Measurements from ENCODE around the gene CORO2A. TPM values are rescaled to one million over a fixed set of nuclear protein-coding genes. Genes with fewer than 3 reads are reported as not detected.
A peak's percentile ranks its signal among the peaks of the same experiment; 100 is the strongest.
"Not testable (repeated sequence)": the region's sequence is repeated elsewhere in the genome, so short reads cannot be mapped to it uniquely, and the experiment has no call there.

CORO2A gene
- total RNA-seq, 1 experiment from 2014 or later: 12.5 TPM

DNA sequence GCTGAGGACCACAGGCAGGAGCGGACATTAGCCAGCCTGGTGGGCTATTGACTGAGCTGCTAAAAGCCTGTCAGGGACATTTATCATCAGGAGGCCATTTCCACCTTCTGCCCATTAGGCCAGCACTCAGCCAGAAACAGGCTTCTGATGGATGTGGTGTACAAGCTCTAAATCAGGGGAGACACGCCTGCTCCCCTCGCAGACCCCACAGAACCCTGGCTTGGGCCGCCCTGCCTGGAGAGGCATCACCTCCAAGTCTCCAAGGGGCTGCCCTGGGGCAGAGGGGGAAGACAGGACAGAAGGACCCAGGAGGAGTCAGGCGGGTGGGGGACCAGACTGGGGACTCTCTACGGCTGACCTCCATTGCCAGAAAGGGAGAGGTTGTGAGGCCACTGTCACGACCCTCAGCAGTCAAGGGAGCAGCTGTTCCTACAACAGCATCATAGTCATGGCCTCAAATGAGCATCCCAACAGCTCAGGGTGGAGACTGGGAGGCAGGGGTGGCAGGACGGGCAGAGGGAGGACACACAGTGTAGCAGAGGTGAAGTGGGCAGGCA, 49.4 kb downstream of the CORO2A start:
- no peak for DNase-seq (ENCODE audit: low read depth)

DNA sequence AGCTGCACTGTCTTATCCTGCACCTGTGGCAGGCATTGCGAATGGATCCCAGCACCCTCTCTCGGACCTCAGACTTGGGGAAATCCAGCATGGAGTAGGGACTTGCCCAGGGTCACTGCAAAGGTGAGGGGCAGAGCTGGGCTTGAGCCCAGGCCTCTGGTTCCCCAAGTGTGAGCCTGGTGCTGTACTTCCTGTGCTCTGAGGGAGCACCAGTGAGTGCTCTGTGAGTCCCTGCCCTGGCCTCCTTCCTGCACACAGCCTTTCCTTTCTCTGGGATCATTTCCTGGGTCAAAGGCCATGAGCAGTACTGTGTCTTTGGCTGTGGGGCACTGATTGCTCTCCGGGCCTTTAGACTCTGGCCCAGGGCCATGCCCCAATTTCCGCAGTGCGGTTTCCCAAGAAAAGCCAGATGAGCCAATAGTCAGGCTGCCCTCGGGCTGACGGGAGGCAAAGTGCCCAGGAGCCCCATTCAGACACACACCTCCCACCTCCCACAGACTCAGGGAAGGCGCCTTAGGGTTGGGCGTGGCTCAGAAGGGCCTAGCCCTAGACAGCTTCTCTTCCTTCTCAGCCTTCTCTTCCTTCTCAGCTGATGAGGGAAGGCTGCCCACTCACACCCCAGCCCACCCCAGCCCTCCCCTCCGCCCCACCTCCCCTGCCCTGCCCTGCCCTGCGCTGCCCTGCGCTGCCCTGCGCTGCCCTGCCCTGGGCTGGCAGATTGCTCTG, 50.1 kb downstream of the CORO2A start:
- DNase-seq (ENCODE audit: low read depth): no peak

DNA sequence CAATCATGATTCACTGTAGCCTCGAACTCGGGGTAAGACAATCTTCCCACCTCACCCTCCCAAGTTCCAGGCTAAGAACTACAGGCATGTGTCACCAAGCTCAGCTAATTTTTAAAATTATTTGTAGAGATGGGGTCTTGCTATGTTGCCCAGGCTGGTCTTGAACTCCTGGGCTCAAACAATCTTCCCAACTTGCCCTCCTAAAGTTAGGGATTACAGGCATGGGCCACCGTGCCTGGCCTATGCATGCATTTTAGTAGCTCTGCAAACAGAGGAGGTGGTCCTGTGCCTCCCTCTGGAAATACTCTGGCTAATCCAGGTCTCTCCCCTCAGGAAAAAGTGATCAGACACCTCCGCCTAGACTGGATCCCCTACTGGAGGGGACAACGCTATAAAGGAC, 51.9 kb downstream of the CORO2A start:
- DNase-seq (ENCODE audit: low read depth): no peak

DNA sequence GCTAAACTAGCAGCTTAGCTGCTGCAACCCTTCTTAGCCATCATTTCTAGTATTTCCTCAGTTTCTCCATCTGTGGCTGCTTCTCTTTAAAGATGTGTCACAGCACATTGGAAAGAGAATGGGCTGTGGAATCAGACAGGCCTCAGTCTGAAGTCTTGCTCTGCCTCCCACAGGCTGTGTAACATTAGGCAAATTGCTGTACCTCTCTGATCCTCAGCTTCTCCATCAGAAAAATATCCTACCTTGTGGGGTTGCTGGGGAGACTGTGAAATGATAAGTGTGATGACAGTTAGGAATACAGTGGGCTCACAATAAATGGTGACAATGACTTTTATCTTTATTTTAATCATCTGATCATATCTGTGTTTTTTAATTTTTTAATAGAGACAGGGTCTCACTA, 55.9 kb downstream of the CORO2A start:
- DNase-seq (ENCODE audit: low read depth): no peak

DNA sequence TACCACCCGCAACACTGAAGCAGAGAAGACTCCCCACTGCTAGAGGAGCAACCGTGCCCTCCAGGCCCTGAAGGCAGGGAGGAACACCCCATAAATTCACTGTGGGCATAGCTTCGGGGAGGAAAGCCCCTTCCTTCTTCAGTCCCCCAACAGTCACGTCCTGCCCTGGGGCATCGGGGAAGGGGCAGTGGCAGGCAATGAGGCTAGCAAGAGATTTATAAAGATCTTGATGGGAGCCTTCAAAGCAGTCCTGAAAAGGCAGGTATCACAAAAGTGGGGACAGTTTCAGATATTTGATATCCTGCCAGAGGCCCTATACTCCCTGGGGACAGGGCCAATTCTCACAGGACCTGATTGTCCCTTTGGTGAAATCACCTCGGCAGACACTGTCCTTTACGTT, 56.5 kb downstream of the CORO2A start:
- no peak for DNase-seq (ENCODE audit: low read depth)

DNA sequence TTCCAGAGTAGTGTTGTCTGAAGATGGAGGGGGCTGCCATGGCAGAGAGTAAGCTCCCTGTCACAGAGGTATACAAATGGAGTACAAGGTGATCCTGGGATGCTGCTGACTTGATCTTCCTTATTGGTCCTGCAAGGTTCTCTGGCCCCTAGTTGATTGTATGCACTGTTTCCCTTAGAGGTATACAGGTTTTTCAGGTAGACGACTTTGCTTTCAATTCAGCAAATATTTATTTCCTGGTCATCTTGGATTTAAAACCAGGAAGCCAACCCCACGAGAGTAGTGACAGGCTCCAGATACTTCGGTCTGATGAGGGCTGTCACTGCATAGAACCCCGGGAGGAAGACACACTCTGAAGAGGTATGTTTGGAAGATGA, 56.9 kb downstream of the CORO2A start:
- no peak for DNase-seq (ENCODE audit: low read depth)

DNA sequence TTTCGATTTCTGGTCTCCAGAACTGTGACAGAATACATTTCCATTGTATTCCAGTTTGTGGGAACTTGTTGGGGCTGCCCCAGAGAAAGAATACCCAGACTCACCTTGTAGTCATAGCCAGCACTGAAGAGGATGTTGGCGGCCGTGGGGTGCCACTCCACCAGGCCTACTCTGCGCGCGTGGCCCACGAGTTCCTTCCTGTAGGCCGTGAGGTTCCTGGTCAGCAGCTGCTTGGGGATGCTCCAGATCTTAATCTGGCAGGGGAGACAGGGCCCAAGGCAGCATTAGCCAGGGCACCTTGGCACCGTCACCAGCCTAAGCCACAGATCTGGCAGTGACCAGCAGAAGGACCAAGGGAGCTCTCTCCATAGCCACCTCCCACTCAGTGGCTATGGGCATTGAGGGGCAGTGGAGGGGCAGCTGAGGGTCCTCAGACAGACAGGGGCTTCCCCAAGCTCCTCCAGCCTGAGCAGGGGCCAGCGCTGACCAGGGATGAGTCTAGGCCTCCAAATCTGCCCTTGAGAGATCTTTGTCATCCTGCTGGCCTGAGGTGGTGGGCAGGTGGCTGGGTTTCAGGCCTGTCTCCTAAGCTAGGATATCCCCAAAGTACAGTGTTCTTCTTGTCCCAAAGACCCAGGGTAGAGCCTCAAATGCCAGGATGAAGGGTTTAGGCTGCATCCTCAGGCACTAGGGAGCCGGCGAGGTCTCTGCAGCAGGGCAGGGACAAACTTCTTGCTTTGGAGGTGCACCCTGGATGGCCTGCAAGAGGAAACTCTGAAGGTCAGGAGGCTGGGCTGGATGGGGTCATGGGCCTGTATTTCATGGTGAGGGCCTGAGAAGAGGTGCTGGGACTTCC, 57.5 kb downstream of the CORO2A start:
- DNase-seq (ENCODE audit: low read depth): no peak

DNA sequence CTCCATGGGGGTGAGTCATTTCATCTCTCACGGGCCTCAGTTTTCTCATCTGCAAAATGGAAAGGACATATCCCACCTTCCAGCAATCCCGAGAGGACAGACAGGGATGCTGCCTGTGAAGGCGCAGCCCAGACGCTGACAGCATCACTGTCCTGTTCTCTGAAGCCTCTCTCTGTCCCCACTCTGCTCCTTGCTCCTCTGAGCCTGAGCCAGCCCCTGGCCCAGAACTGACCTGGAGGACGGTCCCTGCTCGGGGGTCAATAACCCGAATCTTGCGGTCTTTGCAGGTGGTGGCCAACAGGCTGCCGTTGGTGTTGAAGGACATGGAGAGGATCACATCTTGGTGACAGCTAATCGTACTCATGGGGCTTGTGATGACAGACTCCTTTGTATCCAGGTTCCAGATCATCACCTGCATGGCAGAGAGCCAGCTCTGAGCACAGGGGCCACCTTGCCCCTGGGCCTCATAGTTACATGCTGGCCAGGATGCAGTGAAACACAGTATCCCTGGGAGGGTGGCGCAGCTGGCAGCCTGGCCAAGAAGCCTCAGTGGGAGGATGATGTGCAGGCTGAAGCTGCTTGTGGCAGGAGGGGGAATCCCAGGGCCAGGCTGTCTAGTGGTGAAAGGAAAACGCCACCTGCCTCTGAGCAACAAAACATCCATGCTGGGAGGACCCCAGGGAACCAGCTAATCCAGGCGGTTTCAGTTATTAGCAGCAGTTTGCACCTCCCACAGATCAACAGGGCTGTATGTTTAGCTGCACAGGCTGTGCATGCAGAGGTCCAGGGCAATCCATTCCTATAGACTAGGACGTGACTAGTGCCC, 59.4 kb downstream of the CORO2A start:
- DNase-seq (ENCODE audit: low read depth): no peak

DNA sequence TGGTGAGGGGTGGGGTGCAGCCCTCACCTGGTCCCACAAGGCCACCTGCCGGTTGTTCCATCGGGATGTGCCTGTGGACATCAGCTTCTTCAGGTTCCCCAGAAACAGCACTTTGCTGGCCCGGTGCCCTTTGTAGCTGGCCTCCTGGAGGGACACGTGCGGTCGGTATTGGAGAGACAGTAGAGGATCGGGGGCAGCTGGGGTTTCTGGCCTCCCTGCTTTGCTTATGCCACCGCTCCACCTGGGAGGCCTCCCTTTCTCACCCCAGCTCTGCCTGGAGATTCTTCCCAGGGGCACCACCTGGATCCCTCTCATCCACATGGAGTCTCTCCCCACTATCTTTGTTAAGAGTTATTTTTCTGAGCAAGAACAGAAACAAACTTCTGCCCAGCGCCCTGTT, 60.3 kb downstream of the CORO2A start:
- no peak for DNase-seq (ENCODE audit: low read depth)

DNA sequence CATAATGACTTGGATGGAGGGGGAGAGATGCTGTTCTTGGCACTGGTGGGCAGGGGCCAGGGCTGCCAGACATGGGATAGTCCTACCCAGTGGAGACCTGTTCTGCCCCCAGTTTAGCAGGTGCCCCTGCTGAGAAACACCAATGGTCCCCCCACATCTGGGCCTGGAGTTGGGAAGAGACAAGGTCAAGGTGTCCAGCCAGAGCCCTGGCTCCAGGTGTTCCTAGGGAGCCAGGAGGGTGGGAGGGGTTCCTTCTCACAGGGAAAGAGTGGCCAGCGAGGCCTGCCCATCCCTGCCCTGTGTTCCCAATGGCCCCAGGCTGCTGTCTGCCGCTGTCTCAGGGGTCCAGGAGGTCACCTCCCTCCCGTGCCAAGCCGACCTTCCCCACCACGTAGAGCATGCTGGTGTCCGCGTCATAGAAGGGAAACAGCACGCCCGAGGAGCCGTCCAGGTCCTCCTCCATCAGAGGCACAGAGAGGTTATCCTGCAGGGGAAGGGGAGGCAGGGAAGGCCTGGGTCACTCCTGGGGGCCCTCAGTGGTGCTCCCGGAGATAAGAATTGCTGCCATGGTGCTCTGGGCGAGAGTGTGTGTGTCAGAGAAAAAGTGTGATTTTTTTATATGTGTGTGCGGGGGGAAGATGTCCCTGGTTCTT, 61.7 kb downstream of the CORO2A start:
- no peak for DNase-seq (ENCODE audit: low read depth)

DNA sequence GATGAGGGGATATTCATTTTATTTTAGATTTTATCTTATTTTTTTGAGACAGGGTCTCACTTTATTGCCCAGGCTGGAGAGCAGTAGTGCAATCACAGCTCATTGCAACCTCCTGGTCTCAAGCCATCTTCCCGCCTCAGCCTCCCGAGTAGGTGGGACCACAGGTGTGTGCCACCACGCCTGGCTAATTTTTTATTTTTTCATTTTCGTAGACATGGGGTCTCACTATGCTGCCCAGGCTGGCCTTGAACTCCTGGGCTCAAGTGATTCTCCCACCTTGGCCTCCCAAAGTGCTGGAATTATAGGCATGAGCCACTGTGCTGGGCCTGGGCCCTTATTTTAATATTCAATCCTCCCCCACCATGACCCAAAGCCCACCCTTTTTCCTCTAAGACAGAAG, 62.4 kb downstream of the CORO2A start:
- DNase-seq (ENCODE audit: low read depth): not testable (repeated sequence)

DNA sequence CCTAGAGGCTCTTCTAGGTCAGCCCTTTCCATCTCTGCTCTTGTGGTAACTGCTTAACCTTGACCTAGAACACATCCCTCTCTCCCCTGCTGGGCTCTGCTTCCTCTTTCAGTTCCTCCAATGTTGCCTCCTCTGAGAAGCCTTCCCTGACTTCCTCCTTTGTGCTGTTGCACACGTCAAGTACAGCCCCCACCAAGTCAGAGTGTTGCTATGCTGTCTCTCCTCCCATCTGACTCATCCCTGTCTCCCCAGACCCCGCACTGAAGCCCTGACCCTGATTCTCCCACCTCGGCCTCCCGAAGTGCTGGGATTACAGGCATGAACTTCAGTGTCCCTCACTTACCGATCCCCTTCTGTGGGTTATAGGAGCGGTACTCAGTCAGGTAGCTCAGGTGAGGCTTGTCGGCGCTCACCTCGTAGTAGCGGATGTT, 63.0 kb downstream of the CORO2A start:
- peak; percentile 53 for DNase-seq (ENCODE audit: low read depth)

DNA sequence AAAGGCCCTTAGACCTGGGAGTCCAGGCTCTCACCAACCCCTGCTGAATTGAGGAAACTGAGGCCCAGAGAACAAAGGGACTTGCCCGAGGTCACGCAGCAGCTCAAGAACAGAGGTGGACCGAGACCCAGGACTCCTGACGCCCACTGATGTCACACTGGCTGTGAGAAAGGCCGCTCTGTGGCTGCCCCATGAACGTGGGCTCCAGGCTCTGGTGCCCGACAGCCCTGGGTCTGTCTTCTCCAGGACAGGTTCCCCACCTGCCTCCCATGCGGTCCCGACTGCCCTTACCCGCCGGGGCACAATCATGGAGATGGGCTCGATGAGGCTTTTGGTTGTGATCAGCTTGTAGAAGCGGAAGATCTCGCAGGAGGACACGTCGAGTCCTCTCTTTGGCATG, 64.1 kb downstream of the CORO2A start:
- DNase-seq (ENCODE audit: low read depth): no peak

DNA sequence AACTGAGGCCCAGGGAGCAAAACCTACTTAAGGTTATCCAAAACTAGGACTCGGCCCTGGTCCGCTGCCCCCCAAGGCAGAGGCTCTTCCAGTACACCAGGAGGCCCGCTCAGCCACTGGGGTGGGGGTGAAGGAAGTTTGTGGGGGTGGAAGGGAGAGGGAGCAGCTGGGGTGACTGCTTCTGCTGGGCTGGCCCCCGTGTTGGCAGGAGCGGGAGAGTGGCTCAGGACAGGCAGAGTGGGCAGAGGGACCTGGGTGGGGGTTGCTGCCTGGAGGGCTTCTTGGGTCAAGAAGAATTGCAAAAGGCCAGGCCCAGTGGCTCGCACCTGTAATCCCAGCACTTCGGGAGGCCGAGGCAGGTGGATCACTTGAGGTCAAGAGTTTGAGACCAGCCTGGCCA, 65.2 kb downstream of the CORO2A start:
- DNase-seq (ENCODE audit: low read depth): no peak

DNA sequence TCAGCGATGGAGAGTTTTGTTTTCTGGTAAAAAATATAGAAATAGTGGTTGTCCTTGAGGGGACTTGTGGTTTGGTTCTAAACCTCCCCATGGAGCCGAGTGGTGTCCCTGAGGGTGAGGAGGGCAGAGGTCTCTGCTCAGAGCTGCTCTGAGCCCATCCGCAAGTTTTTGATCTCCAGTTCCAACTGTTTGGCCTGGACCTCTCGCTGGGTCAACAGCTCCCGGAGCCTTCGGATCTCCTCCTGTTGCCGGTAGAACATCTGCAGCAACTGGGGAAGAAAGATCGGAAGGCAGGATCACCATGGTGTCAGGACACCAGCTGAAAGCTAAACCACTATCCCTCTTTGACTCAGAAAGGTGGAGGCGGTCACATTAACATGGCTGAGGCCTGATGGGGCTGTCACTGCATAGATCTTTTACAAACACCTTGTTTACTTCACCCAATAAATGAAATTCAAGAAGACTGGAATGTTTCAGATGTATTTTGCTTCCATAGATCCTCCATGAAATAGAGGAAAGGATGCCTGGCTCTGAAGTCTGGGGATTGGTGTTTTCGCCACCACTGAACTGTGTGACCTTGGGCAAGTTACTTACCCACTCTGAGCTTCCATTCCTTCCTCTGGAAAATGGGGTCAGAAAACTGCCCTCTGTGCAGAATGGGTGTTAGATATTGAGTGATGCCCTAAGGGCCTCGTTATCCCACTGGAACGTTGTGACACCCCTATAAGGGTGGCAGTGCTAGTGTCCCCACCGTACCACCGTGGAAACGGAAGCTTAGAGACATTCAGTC, 67.6 kb downstream of the CORO2A start:
- no peak for DNase-seq (ENCODE audit: low read depth)

DNA sequence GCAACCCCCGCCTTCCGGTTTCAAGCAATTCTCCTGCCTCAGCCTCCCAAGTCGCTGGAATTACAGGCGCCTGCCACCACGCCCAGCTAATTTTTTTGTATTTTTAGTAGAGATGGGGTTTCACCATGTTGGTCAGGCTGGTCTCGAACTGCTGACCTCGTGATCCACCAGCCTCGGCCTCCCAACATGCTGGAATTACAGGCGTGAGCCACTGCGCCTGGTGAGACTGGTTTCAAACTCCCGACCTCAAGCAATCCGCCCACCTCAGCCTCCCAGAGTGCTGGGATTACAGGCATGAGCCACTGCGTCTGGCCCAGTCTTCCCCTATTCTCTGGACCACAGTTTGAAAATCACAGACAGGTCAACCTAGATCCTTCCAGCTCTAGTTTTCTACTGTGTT, 68.3 kb downstream of the CORO2A start:
- DNase-seq (ENCODE audit: low read depth): not testable (repeated sequence)

DNA sequence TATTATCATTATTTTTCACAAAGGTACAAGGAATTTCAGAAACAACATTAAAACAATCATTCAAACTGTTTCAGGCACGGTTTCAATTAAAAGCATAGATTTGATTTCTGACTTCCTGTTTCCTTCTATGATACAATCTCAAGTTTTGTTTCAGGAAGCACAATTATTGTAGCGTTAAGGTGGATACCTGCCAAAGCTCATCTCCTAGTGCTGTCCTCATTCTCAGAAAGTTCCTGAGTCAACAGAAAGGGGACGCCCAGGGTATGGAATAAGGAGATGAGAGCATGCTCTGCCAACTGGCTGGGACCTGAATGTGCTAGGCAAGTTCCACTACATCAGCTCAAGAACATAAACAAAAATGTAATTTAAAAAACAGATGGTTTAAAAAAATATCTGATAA, 71.4 kb downstream of the CORO2A start:
- DNase-seq (ENCODE audit: low read depth): no peak

DNA sequence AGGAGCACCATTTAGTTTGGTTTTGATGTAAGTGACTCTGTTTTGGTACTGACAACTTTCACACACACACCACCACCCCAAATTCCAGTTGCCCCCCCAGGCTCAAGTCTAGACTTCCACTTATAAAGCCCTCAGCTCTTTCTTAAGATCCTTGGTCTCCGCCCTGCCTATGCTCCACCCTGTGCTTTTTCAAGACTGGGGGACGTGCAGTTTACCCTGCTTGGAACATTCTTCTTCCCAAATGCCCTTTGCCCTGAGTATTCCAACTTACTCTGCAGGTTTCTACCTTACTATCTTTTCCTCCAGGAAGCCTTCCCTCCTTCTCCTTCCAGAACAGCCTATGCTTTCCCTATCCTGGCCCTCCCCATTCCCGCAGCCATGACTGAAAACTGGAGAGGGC, 72.0 kb downstream of the CORO2A start:
- no peak for DNase-seq (ENCODE audit: low read depth)

DNA sequence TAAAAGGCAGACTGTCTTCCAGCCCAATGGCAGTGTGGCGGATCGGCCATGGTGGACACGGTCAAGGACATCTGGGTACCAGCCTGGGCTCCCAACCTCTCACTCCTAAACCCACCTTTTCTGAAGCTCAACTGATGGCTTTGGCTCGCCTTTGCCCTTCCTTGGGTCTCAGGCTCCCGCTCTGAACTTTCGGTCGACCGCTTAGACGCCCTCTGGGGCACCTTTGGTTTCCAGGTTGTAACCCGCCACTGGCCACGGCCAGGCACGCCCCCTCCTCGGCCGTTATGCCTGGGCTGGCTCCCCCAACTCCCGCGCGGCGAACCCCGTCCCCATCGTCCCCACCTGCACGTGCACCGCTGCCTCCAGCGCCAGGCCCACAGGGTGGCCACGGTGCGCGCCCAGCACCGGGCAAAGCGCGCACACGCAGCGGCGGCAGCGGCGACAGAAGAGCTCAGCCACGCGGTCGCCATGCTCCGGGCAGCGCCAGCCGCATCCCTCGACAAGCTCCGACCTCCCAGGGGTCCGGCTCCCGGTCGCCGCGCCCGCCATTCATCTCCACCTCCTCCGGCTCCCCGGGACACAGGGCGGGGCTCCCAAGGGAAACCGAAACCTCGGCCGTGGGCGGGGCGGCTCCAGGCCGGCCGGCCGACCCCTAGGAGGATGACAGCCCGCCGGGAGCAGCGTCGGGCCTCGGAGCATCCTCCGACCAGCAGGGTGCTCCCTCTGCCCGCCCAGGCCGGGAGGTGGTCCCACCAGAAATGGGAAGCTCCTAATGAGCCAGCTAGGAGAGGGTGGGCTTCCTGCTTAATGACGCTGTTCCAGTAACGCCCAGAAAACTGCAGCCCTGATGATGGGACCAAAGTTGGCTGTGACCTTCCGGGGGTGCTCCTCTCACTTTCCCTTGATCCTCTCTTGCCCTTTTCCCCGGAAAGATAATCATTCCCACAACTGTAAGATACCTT, 73.5 kb downstream of the CORO2A start, which contains the start of gene TRIM14:
TSS of gene TRIM14 (minus strand) at position 583 of the 962 bp plus-strand sequence. CDS start at position 549, 34 bp downstream.
- DNase-seq (ENCODE audit: low read depth): peak; percentile 82

All from HT1080 (cell line).